Activated naive CD4-positive, alpha-beta T cell (primary cell): Measurements from ENCODE around the gene GNB1L.

Source experiments
- DNase-seq, 4 experiments: peaks; one replicate each; lab custom pipeline; 2025; lab: John Stamatoyannopoulos, UW

Gene GNB1L

GRCh38 chr22:19876314-19876940 lies 21.8 kb upstream of the GNB1L start:
- DNase-seq = no peak

DNA sequence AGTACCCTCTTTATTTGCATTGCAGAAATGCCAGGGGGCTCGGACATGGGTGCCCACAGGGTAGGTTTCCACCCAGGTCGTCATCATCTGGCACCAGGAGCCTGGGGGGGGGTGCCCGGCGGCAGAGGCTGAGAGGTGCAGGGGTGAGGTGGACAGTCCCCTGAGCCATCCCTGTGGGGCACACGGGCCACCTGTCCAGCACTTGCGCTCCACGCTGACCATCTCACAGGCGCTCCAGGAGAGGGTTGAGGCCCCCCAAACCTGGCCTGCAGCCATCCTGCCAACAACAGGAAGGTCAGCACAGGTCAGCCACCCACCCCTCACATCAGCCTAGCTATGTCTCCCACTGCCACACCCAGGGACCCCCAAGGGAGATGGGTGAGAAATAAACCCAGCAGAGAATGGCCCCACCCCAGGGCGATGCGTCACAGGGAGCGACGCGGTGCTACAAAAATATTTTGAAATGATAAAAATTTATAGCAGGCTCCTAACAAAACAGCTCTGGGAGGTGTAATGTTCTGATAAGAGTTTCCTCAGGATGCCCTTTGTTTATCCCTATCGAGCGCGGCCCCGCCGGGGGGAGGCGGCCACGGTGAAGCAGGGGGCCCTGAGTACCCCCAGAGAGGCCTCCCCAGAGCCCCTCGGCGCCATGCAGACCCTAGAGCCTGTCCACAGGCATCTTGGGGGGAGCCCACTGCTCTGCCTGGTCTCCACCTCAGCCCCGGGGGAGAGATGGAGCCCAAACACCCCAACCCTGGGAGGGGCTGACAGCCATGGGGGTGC lies 21.0 kb upstream of the GNB1L start:
- DNase-seq = no peak

DNA sequence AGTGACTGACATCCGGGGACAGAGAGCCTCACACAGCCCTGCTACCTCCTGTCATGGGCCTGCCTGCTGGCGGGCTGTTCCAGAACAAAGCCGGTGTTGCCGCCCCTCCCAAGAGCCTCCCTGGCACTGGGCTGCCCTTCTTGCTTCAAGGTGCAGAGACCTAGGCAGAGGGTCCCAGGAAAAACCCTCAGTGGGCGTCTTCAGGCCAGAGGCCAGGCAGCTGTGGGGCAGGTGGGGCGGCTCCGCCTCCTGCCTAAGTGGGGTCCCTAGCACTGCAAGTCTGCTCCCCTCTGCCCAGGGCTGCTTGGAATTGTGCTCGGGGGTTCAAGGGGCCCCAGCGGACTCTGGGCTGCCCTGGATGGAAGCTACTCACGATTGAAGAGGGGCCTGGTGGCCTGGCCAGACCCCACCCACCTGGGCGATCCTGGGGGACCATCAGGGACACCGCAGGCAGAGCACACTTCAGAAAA lies 20.4 kb upstream of the GNB1L start:
- DNase-seq = no peak

- DNase-seq = peak in 2 of 4 experiments; percentile 25 to 47
Observed at GRCh38 chr22:19874307-19875060, 19.8 kb upstream of the GNB1L start.

- no peak for DNase-seq
Observed at GRCh38 chr22:19873960-19874306, 19.3 kb upstream of the GNB1L start.

GRCh38 chr22:19873138-19873959 lies 18.7 kb upstream of the GNB1L start:
- DNase-seq = no peak

DNA sequence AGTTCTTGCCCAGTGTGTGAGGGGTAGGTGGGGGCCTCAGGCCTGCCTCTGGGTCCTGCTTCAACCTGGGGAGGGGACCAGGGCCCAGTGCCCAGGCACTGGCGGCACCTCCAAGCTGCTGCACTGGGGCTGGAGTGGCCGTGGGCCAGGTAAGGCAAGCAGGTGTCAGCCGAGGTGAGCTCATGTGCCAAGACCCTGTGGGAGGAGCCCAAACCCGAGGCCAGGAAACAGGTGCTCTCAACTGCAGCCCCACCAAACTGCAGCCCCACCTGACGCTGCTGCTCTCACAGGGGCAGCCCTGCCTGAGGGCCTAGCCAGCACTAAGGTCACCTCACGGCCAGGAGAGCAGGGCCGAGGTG lies 18.1 kb upstream of the GNB1L start:
- DNase-seq = no peak

- DNase-seq = no peak
Observed at GRCh38 chr22:19871845-19872778, 17.4 kb upstream of the GNB1L start.

DNA sequence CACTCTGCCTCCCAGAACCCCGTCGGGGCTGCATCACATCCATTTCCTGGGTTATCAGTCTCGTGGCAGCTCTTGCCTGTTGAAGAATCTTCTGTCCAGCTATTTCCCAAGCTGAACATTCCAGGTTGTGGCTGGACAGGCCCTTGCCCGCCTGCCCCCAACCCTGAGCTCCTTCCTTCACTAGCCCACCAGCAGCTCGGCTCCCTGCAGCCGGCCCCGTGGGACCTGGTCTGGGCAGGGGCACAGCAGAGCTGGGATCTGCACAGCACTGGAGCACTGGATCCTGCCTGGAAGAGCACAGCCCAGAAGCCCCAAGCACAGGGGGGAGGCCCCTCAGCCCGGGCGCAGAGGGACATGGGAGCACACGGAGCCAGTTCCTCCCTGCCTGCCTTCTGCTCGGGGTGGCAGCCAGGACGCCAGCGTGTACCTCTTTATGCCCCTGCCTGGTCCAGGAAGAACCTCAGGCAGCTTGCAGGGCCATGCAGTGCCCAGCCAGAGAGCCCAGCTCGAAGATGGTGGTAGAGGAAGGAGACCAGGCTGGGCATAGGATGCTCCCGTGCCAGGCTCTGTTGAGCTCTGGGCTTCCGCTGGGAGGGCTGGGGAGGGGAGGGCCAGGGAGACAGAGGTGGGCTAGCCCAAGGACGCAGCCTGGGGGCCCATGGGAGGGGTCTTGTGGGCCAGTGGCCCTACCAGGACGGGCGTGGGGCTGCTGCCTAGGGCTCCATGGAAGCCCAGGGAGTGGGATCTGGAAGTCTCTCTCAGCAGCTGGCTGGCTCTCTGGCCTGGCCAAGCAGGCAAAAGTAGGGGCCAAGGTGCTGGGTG lies 16.6 kb upstream of the GNB1L start:
- DNase-seq = no peak

GRCh38 chr22:19870153-19871022 lies 15.7 kb upstream of the GNB1L start:
- DNase-seq = no peak

- no peak for DNase-seq
Observed at GRCh38 chr22:19869497-19870152, 15.0 kb upstream of the GNB1L start.

DNA sequence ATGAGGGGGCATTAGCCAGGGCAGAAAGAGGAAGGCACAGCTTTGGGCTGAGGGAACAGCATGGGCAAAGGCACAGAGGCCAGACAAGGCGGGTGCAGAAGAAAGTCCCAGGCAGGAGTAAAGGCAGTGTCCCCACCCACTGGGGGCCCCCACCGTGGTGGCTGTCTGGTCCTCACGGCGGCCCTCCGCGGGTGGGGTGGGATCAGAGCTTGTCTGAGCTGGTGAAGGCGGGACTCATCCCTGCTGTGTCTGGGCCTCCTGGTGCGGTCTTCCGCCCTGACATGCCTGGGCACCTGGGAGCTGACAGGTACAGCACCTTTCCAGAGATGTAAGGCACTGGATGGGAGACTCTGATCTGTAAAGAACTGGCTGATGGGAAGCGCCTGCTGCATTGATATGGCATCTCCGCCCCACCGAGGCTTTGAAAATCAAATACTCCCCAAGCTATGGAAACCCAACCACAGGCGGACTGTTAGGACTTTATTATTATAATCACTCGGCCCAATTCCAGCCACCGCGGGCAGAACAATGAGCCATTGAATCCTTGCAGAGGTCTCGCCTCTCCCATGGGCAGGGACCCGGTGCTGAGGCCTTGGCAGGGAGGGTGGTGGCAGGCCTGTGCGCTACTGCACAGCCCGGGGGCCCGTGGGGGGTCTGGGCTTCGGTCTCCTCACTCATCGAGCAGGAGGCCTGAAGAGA lies 14.2 kb upstream of the GNB1L start:
- DNase-seq = no peak

GRCh38 chr22:19868333-19868732 lies 13.7 kb upstream of the GNB1L start:
- no peak for DNase-seq

DNA sequence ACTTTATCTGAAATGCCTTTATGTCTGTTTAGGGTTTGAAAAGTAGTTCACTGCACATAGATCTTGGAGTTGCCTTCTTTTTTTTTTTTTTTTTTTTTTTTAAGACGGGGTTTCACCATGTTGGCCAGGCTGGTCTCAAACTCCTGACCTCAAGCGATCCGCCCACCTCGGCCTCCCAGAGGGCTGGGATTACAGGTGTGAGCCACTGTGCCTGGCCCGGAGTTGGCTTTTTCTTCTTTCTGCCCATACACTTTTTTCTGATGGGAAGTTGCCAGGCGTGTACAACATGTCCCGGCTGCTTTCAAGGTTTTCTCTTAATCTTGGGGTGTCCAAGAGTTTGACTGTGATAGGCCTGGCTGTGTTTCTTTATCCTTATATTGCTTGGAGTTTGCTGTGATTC lies 12.9 kb upstream of the GNB1L start:
- no peak for DNase-seq

DNA sequence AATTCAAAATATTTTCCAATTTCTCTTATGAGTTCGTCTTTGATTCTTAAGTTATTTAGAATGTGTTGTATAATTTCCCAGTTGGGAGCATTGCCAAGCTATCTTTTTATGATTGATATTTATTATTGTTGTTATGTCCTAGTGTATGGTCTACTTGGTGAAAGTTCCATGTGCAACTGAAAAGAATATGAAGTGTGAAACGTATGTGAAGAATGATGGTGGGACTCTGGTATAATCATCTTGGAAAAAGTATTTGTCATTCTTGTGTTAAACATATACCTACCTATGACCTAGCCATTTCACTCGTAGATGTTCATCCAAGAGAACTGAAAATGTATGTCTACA lies 12.0 kb upstream of the GNB1L start:
- no peak for DNase-seq

DNA sequence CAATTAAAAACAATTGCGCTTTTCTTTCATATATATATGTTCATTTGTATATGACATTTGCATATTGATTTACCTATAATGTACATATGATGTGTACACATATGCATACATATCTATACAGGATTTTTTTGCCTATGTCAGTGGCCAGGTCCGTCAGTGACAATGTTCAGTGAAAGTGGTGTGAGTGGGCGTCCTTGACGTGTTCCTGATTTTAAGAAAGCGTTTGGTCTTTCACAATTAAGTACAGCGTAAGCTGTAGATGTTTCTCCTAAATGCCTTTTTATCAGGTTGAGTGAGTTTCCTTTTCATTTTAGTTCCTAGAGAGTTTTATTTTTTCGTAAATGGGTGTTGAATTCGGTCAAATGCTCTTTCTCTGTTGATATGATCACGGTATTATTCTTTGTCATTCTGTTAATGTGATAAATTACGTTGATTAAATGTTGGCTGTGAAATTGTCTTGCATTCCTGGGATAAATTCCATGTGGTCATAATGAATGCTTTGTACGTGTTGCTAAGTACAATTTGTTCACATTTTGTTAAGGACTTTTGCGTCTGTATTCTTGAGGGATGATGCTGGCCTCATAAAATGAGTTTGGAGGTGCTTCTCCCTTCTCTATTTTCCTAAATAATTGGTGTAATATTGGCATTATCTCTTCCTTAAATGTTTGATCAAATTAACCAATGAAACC lies 10.6 kb upstream of the GNB1L start:
- no peak for DNase-seq

DNA sequence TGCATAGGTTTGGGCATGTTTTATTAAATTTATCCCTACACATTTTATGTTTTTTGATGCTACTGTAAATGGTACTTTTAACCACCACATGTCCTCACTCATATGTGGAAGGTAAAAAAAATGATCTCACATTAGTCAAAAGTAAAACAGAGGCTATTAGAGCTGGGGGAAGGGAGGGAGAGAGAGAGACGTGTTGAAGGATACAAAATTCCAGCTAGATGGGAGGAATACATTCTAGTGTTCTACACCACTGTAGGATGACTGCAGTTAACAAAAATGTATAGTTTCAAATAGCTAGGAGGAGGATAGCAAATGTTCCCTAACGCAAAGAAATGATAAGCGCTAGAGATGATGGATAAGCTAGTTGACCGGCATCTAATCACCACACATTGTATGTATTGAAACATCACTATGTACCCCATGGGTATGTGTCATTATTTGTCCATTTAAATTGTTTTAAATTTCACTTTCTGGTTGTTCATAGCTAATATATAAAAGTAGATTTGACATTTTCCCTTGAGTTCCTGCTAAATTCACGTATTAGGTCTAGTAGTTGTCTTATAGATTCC lies 9.9 kb upstream of the GNB1L start:
- DNase-seq = no peak
